GM04504 (cell line): ENCODE measurements around the gene C6orf132.

Source experiments
- DNase-seq: peaks from one replicate; pipeline ENCODE4 v3.0.0-alpha.2; 2012; ENCODE audit warnings: low read depth

The C6orf132 gene

GRCh38 chr6:42136508-42137193 lies 5.8 kb downstream of the C6orf132 start:
- no peak for DNase-seq

DNA sequence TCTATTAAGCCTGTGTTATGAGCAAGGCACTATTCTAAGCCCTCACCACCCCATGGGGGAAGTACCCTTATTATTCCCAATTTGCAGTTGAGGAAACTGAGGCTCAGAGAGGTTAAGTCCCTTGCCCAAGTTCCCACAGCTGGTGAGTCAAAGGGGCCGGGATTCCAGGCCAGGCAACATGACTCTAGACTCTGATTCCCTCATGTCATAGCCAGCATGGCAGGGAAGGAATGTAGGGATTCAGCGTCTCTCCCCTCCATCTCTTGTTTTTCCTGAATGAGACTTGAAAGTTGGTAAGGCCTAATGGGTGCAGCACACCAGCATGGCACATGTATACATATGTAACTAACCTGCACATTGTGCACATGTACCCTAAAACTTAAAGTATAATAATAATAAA lies 6.7 kb downstream of the C6orf132 start:
- DNase-seq: no peak

- no peak for DNase-seq
Observed at GRCh38 chr6:42135161-42135560, 7.3 kb downstream of the C6orf132 start.

GRCh38 chr6:42133926-42134325 lies 8.5 kb downstream of the C6orf132 start:
- DNase-seq: no peak

- no peak for DNase-seq
Observed at GRCh38 chr6:42131531-42131930, 10.9 kb downstream of the C6orf132 start.

- DNase-seq: no peak
Observed at GRCh38 chr6:42129360-42129676, 13.1 kb downstream of the C6orf132 start.

DNA sequence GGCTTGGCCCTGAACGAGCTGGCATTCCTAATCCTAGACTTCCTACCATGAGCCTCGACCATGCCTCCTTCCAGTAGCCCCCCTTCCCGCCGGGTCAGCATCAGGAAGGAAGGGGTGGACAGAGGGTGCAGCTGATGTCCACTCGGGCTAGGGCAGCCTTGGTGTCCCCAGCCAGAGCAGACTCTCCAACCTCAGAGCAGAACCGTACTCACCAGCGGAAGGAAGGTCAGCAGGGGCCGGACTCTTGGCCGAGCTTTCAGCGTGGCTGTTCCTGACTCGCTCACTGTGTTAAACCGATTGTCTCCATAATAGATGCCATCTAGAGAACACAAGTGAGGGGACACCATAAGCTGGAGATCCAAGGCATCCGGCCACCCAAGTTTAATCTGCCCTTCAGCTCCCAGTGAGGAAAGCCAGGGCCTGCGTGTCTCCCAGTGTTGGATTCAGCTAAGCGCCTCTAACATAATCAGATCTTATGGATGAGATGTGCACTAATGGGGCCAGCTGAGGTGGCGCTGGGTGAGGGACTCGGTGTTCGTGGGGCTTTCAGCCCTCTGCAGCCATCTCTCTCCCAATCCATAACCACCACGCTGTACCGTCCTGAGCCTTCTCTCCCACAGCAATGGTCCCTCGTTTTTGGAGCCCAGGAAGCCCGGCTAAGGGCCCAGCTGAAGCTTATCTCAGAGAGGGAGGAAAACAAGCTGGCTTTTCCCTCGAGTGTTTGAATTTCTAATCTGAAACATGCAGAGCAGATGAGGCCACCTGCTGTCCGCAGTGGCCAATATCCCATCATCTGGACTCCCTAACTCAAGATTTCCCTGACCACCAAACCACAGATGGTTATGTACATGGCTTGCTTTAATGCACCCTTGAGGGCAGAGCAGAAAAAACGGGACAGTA lies 13.7 kb downstream of the C6orf132 start:
- no peak for DNase-seq

DNA sequence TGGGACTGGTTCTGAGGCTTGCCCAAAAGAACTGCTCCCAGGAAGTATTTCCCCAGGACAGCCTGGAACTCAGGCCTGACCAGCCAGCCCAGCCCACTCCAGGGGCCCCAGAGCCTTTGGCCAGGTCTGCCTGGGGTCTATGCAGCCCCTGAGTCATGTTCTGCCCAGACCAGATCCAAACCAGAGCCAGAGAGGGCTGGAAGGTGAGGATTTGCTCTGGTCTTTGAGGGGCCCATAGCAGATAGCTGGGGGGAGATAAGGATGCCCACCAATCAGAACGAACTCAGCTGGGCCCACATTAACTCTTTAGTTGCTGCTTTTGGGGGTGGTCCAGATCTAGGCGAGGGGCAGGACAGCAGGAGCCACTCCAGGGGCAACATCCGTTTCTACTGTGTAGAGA lies 16.8 kb downstream of the C6orf132 start:
- no peak for DNase-seq

DNA sequence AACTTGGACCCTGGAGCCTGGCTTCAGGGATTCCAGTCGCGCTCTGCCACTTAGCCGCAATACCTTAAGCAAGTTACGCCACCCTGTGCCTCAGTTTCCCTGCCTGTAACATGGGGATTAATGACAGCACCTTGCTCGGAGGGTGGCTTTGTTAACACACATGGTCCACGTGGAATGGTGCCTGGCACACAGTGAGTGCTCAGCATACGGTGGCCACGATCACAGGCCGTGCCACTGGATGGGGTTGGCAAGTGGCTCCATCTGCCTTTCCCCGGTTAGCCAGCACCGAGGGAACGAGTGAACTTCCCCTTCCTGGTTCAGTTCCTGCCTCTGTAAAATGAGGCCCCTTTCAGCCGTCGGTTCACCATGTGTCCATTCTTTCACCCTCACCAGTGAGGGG lies 17.2 kb downstream of the C6orf132 start:
- no peak for DNase-seq

- no peak for DNase-seq
Observed at GRCh38 chr6:42124223-42124836, 18.1 kb downstream of the C6orf132 start.

DNA sequence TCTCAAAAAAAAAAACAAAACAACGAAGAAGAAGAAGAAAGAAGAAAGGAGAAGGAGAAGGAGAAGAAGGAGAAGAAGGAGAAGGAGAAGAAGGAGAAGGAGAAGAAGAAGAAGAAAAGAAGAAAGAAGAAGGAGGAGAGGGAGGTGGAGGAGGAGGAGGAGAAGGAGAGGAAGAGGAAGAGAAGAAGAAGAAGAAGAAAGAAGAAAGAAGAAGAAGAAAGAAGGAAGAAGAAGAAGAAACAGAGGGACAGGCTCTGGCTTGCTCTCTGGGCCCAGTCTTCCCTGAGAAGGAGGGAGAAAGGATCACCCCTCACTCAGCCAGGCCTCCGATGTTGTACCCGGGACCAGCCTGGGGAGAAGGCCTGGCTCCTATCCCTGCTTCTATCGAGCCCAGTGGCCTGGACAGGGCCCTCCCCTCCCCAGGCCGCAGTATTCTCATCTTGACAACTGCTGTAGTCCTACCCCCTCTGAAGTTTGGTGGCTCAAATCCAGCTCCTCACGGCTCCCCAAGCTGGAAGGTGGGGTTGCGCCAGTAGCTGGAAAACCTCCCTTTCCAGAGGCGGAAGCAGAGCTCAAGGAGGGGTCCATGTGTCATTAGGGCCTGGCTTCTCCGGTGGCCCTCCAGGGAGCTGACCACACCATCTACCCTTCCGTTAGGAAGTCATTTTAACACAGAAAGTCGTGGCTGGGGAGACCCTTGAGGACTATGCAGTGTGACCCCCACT lies 18.9 kb downstream of the C6orf132 start:
- DNase-seq: no peak

DNA sequence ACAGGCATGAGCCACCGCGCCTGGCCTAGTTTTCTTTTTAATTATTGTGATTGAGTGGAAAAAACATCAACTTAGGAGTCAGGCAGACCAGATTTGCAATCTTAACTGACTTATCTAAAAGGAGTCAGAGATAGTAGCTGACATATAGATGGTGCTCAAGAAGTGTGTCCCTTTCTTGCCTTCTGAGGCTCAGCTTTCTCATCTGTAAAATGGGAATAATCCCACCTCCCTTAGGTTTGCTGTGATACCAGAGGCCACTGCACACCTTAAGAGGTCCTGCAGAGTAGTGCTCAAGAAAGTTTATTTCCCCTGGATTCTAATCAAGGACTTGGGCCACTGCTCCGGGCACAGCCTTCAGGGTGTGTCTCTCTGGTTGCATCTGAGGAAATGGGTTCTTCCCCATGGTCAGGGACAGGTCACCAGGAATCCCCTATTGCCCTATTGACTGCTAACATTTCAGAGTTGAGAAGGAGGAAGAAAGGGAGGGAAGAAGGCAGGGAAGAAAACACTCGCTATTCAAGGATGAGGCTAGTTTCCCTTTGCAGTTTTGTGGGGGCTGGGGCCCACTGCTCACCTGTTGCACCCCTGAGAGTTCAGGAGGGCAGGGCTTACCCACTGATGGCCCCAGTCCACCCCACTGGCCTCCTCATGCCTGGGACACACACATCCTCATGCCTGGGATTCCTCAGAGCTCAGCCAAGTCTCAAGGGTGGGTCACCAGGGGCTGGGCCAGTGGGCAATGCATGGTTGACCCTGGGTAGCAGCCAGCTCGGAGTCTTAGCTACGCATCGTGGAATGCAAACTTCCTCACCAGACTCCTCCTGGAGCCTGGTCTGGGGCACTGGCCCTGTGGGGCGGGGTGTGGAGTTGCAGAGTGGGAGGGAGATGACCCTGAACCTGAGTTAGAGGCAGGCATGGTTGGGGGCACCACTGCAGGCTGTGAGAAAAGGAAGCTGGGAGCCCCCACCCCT lies 21.2 kb downstream of the C6orf132 start:
- DNase-seq: no peak

GRCh38 chr6:42118162-42119001 lies 24.0 kb downstream of the C6orf132 start:
- no peak for DNase-seq

- no peak for DNase-seq
Observed at GRCh38 chr6:42117843-42118161, 24.6 kb downstream of the C6orf132 start.

DNA sequence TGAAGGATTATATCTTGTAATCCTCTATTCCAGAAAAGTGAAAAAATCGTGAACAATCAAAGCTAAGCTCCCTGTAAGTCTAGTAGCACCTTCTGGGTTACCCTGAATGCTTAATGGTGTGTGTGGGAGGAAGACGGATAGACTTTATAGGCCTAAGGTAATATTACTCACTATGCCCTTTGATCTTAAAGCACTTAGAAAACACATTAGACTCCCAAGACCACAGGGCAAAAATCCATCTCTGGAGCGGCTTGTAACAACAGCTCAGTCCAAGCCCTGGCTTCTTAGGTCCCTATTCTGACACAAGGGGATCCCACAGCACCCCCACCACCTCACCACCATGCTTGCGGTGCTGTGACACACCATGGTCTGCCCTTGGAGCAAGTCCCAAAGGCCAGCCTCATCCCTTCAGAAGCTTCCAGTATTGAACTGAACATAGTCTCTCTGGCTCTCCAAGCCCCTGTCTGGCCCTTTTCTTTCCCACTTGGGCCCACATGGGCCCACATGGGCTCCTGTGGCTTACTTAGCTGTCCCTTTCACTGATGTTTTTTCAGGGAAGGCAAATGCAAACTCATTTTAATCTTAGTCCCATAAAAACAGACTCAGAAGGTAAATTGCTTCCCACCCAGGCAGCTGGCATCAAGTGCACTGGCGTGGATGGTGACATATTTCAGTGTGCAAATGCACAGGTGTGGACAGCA lies 28.3 kb downstream of the C6orf132 start:
- DNase-seq: no peak

DNA sequence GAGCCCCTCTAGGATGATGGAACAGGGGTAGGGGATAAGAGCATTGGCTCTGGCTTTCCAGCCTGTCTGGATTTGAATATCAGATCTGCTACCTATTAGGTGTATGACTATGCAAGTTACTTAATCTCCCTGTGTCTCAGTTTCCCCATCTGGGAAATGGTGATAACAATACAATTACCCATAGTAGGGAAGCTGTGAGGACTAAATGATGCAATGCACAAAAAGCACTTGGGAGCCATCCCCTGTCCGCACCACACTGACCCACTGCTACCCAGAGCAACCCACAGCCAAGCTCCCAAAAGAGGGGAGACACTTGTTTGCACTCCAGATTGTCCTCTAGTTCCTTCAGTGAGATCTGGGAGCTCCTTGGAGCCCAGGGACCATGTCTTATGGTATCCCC lies 30.1 kb downstream of the C6orf132 start:
- DNase-seq: no peak

DNA sequence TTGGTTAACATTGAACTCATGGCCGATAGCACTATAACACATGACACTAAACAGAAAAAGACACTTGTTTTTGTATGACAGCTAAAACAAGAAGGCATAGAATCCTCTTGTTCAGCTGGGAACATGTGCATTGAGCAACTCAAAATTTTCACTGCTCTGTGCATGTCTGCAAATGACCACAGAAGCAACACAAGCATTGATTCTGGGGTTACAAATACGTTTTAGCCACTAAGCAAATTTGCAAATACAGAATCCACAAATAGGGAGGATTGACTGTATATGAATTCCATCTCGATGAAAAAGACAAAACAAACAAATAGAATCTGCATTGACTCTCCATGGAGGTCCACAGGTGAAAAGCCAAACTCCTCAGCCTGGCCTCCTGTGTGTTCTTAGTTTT lies 31.7 kb downstream of the C6orf132 start:
- DNase-seq: no peak

DNA sequence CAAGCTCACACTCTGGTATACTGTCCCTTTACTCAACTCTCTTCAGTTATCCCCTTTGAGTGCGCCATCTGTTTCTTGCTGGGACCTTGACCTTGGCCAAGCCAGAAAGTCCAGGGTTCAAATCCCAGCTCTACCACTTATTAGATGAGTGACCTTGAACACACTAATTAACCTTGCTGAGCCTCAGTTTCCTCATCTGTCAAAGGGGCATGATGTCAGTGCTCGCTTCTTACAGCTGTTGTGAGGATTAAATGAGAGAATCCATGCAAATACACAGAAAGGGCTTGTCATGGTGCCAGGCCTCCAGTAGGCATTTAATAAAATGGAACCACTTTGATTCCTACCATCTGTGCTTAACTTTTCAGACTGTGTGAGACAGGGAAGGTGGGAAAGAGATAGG lies 34.3 kb downstream of the C6orf132 start:
- DNase-seq: no peak

DNA sequence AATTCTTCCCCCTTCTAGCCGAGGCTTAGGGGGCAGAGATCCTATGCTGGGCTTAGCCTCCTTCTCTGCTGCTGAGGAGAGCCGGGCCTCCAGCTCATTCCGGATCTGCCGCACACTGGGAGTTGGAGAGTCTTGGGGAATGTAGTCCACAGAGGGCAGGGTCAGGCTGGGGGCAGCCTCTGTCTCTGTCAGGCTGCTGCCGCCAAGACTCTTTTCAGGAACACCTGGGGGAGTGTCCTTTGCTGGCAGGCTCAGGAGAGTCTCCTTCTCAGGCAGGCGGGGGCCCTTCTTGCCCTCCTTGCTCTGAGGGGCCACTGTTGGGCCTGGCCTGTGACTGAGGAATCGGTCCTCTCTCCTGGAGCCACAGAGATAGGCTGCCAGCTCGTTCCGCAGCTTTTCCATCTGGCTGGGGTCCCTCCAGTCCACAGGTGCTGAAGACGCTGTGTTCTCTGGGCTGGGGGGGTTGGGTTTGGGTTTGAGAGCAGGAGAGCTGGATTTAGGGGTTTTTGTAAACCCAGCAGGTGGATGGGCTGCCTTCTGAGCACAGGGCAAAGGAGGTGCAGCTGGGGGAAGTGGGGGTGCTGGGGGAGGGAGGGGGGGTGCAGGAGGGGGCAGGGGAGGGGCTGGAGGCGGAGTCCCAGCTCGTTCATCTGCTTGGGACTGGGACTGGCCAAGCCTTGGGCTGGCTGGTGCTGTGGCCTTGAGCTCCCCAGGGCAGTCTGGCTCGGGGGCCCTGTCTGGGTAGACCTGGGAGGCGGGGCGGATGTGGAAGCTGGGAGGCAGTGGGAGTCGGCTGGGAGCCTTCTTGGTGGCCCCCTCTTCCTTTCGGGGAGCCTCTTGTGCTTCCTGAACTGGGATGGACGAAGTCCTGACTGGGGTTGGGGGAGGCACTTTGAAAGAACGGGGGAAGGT lies 36.1 kb downstream of the C6orf132 start:
- no peak for DNase-seq
